HG02623 (cell line): ENCODE data around the gene HECW1.

Experiments
- ATAC-seq: cut with Tn5 transposase; IDR thresholded peaks from one replicate; pipeline ENCODE4 v1.9.1; 2021; ENCODE audit warnings: moderate library complexity; ENCODE audit not compliant: unreplicated experiment

HECW1 gene

DNA sequence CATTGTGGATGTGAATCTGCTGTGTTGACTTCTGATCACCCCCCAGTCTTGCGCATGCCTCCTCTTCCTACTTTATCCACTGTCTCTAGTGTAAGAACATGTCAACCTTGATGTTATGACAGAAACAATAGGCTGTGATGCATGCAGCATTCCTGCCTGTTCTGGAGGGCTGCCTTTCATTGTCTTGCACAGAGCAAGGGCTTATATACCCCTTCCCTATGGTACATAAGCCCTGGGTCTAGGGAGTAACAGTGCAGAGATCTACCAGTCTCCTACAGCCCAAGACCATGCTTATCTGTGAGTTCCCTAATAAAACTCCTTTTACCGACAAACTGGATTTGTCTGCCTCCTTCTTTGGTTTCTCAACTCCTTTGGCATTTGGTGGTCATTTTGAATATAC, 293.5 kb downstream of the HECW1 start:
- ATAC-seq, result no peak

DNA sequence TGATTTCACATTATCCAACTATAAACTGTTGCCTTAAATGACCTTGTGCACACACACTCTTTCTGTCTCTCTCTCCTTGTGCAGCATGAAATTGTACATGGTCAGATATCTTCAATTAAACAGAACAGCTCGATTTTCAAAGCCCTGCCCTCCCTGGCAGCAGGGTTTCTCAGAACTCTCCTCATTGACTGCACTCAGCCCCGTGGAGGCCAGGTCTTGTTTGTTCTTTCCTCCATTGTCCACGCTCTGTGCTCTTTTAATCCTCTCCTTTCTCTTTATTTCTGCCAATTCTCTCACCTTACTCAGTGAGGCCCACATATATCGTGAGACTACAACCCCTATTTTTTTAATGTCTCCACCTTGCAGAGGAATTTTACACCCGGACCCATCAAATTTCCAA, 294.5 kb downstream of the HECW1 start:
- no peak for ATAC-seq

DNA sequence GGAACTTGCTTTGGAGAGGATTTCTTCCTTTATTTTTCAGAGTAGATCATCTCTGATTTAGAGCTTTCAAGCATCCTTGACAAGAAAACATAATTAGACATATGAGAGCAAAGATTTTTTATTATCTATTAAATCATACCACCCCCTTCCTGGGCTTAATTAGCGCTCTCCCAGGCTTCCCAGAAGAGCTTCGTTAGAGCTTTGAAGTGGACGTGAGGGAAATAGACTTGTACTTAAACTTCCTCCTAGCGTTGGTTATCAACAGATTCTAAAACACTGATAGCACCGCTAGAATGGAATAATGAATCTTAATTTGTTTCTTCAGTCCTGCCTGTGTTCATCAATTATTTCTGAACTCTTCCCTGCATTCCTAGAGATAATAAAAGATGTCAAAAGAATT, 296.5 kb downstream of the HECW1 start:
- no peak for ATAC-seq

DNA sequence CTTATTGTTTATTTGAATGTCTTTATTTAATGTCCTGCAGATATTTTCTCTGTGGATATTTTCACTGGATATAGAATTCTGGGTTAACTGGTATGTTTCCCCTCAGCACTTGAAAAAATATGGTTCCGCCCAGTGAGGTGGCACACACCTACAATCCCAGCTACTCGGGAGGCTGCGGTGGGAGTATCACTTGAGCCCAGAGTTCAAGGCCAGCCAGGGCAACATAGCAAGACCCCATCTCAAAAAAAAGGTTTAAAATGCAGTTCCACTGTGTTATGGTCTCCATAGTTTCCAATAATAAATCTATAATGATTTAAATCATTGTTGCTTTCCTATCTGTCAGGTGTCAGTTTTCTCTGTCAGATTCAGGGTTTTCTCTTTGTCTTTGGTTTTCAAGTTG, 305.0 kb downstream of the HECW1 start:
- ATAC-seq, result no peak

DNA sequence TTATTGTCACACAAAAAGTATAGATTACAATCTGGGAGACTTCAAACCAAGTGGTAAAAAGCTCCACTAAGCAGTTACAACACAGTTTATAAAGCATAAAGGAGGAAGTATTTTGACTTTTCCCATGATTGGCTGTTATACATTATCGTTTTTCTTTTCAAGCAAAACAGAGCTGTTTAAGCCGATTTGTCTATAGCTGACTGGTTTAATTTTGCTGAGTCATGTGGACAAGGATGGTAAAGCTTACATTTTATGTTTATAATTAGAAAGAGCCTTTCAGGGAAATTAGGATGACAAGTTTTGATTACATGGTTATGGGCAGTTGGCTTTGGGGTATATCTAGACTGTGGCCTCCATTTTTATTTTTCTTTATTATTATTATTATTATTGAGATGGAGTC, 318.0 kb downstream of the HECW1 start:
- no peak for ATAC-seq

DNA sequence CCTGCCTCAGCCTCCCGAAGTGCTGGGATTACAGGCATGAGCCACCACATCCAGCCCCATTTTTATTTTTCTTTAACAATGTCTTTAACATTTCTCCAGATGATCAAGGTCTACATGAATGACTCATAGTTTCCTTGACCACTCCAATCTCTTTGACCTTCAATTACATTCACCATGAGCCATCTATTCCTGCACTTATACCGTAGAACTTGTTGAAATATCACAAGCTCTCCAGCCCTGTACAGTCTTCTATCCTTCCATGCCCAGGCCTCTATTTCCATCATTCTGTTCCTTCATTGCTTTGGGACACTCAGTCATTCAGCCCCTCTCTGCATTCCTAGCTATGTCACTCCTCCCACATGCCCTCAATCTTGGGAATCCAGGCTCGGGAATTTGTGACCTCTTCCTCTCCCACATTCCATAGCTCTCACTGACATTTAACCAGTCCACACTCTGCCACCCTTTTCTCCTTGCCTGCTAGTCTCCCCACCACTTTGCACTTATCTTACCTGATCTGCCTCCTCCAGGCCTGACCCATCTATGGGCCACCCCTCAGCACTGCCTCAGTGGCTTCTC, 318.7 kb downstream of the HECW1 start:
- no peak for ATAC-seq

DNA sequence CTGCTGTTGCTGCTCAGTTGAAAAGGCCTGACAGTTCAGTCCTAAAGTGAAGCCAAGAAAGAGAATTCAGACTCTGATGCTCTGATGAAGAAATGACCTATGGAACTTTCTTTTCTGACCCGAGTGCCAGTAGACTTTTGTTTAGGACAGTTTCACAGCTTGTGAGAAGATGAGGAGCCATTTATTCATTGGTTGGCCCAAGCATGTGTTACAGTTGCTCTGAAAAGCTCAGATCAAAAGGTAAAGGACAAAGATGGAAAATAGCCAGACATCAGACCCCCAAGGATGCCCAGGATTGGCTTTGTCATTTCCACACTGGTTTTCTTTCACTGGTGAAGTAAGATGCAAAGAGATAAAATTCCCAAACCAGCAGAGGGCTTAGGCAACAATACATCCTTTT, 321.2 kb downstream of the HECW1 start:
- no peak for ATAC-seq

DNA sequence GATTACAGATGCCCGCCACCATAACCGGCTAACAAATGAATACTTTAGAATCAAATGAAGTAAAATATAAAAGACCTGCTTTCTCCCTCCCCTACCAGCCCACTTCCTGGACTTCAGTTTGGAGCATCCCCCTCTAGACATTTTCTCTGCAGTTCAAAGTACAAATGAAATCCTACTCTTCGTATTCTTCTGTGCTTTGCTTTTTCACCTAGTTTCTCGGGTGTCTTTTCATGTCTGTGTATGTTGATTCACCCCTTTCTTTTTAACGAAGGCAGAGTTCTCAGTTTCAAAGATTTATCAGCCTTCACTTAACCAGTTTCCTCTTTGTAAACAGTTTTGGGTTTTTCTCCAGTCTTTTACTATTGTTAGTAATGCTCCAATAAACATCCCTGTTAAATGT, 324.6 kb downstream of the HECW1 start:
- ATAC-seq, result no peak

DNA sequence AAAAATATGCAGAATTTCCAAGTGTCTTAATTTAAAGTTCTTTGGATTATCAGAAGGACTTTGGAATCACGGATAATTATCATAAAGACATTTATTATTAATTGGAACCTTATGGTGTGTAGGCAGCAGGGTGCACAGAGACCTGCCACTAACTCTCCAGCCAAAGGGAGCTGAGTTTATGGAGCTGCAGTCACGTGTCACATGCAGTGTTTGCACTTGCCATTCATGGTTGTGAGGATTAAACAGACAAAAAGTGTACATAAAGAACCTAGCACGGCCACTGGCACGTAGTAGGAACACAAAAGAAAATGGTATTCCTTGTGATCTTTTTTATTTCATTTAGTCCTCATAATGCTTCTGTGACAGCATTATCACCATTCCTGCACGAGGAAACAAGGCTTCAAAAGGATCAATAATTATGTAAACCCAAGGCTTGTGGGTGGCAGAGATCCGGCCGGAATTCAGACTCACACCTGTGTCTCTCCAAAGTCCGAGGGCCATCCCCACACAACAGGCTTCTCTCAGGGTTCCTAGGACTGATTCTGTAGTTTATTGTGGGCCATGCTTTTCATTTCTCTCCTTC, 326.5 kb downstream of the HECW1 start:
- ATAC-seq, result no peak

DNA sequence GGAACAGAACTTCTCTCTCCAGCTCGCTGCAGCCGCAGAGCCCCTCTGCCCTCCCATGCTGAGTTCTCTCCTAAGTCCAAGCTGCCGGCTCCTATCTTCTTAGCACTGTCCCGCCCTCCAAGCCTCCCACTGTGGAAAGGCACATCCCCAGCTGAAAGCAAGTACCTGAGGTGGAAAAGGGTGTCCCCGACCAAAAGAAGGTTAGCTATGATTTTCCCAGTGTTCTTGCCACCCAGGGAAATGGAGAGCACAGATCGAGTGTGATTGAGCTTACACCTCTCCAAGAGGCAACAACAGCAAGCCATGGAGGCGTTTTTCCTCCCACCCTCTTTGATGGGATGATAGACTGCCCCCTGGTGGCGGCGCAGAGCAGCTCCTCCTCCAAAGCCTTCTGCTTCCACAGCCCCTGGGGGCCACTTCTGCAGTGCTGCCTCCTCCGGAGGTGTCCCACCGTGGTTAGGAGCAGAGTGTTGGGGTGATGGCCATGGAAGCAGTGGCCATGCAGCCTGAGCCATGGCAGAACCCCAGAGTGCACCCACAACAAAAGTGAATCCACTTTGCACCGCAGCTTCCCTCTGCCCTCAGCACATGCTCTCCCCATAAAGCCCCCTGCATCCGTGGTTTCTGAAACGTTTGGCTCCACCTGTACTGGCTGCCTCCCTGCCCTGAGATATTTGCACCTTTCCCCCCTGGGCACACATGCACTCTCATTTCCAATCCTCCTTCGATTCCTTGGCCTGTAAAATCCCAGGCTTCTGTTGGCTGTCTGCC, 327.4 kb downstream of the HECW1 start:
- no peak for ATAC-seq

DNA sequence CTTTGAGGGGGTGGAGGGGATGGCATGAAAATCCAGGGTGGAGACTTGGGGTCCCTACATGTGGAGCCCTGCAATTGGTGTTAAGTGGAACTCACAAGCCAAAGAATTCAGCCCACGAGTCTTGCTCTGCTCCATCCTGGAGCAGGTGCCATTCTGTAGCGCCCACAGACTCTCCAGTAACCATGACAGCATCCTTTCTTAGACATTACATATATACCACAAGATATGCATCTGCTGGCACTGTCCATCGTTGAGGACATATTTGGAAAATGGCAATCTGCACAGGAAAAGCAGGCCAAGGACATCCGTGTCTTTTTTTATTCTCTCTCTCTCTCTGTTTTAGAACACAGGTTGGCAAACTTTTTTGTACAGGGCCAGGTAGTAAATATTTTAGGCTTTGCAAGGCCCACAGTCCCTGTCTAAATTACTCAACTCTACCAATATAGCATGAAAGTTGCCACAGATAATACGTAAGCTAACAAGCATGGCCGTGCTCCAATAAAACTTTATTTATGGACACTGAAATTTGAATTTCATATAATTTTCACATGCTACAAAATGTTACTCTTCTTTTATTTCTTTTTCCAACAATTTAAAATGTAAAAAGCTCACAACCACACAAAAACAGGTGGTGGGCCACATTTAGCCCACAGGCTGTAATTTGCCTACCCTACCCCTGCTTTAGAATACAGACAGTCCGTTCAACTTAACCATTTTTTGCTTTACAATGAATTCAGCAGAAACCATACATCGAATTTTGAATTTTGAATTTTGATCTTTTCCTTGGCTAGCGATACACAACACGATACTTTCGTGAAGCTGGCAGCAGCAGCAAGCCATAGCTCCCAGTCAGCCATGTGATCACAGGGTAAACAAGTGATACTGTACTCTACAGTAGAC, 329.0 kb downstream of the HECW1 start:
- ATAC-seq, result no peak

DNA sequence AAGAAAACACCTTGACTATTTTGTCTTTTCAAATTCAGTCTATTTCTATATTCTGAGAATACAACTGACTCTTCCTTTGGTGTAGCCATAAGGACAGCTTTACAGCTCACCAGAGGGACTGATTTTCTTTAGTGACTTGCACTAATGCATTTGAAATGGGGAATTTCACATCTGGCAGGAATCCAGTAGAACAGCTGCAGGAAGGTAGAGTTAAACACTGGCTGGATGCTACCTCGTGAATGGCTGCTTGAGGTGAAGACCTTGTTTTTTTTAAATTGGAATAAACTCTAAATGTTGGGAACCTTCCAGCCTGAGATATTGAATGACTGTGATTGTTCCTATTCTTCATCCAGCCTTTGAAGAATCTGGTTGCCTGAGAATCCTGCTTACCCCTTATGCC, 330.9 kb downstream of the HECW1 start:
- ATAC-seq, result no peak

DNA sequence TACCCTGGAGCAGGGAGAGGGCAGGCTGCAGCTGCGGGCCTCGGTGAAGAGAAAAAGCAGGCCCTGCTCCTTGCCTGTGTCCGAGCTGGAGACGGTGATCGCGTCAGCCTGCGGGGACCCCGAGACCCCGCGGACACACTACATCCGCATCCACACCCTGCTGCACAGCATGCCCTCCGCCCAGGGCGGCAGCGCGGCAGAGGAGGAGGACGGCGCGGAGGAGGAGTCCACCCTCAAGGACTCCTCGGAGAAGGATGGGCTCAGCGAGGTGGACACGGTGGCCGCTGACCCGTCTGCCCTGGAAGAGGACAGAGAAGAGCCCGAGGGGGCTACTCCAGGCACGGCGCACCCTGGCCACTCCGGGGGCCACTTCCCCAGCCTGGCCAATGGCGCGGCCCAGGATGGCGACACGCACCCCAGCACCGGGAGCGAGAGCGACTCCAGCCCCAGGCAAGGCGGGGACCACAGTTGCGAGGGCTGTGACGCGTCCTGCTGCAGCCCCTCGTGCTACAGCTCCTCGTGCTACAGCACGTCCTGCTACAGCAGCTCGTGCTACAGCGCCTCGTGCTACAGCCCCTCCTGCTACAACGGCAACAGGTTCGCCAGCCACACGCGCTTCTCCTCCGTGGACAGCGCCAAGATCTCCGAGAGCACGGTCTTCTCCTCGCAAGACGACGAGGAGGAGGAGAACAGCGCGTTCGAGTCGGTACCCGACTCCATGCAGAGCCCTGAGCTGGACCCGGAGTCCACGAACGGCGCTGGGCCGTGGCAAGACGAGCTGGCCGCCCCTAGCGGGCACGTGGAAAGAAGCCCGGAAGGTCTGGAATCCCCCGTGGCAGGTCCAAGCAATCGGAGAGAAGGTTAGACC, 332.5 kb downstream of the HECW1 start:
- no peak for ATAC-seq

DNA sequence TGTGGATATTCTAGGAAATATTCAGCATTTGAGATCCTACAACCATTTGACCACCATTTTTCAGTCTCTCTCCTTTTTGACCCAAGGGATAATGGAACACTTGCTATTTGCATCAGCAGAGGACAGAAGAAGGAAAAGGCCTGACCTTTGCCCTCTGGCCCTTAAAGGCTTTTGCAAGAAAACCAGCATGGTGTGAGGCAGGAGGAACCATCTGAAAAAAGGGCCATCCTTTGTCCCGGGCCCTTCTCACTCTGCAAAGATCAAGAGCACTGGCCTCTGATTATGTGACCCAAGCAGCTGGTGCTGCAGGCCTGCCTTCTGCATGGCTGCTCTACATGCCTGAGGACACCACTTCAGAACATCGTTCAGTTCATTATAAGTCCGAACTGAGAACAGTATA, 337.1 kb downstream of the HECW1 start:
- no peak for ATAC-seq

DNA sequence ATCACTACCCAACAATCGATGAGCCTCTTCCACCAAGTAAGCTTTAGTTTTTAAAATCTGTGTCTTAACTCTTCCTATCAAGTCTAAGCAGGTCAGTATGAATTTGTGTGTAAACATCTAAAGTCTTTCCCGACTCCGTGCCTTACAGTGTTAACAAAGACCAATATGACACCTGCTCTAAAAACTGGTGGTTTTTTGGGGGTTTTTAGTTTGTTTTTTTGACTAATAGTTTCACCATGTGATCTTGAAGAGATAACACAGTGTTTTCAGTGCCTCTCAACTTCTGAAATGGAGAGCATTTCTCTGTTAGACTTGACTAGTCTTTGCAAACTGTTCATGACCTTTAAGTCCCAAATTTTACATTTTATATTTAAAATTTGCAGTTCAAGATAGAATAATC, 338.4 kb downstream of the HECW1 start:
- ATAC-seq, result no peak

DNA sequence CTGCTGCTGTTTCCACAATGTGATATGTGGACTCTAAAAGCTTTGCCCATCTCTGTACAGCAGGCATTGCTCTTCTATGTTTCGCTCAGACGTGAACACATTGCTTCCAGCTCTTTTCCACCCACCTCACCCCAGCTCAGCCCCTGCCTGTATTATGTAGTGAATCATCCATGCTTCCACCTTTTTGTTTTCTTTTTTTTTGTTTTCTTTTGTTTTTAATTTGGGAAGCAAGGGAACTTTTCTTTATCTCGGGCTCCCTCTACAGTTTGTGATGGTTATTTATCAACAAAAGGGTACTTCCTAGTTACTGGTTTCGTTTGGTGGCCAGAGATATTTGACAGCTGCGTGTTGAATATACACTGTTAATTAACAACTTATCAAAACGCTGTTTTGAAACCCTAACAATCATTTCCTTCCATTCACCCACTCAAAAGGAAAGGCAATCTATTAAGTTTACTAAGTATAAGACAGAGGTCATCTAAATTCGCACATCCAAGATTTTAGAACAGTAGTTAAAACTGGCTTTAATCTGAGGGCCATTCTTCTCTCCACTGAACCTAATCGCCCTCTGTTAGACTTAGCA, 342.6 kb downstream of the HECW1 start:
- no peak for ATAC-seq

DNA sequence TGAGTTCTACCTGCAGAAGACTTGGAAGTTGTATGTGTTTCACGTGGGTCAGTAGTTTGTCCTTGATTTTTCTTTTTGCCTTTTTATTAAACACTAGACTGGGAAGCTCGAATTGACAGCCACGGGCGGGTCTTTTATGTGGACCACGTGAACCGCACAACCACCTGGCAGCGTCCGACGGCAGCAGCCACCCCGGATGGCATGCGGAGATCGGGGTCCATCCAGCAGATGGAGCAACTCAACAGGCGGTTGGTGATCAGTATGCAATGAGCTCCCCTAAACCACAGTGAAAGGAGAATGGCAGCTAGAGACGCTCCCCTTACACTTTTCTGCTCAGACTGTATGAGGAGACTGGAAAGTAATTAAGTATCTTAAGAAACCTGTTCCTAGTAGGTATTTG, 343.8 kb downstream of the HECW1 start:
- no peak for ATAC-seq

DNA sequence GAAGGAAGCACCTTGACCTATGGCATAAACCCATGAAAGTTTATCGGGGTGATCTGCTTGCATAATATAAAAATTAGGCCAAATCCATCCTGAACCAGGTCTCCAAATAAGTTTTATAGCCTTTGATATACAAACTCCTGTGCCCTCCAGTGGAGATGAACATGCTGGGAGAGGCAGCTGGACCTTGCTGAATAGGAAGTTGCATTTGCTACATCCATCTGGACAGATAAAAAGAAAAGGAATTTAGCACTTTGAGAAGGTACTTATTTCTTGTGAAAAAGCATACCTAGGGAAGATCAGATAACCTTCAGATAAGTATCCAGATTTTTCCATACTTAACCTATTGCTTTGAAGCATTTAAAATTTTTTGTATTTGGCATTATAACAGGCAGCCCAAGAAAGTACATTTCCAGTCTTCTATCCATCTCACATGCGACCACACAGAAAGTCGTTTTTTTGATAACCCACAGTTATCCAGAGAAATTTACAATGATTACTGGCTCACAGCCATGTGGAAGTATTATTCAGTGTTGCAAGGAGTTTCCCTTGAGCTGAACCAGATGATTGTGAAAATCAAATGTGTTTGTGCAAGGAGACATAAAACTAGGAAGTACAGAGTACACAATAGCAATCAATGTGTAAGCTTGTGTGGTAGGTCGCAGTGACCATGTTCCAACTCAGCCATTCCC, 346.0 kb downstream of the HECW1 start:
- ATAC-seq, result no peak

DNA sequence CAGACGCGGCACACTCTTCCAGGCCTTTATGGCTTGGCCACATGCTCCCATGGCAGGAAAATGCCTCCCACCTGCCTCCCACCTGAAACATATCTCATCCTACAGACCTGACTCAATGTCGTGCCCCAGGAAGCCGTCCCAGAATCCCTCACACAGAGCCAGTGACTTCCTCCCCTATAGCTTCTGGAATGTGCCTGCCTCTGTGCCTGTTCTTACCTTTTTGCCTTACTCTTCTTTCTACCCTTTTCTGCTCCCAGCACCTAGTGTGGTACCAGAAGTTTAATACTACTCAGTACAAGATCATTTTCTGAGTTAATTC, 346.5 kb downstream of the HECW1 start:
- ATAC-seq, result no peak
